K562 (cell line): ENCODE results near the gene SYNE1.

Source experiments
- CREB1 ChIP-seq, 2 experiments: sonication (generic) in 1 of 2; formaldehyde crosslinking in 1 of 2; IDR thresholded peaks; 2 replicates each; pipeline versions ENCODE4 v1.6.1 to v1.8.0; 2012 to 2022; ENCODE audit warnings: inconsistent platforms in 1 of 2, mild to moderate bottlenecking in 1 of 2, missing genetic modification reagents in 1 of 2, moderate library complexity in 1 of 2
- FOSL1 ChIP-seq: fragments of 200-800 bp; sonication (Bioruptor generic); conservative IDR thresholded peaks from 2 replicates; pipeline ENCODE4 v1.6.1; 2016; ENCODE audit warnings: missing genetic modification characterization, missing compliant biosample characterization
- FOXK1 ChIP-seq: sonication (generic); formaldehyde crosslinking; IDR thresholded peaks from 2 replicates; pipeline ENCODE4 v1.8.0; 2022; ENCODE audit warnings: missing genetic modification reagents, mild to moderate bottlenecking, borderline replicate concordance
- RAD51 ChIP-seq: fragments of 450-650 bp; IDR thresholded peaks from 2 replicates; pipeline ENCODE4 v1.7.1; 2016; ENCODE audit warnings: low read depth, mild to moderate bottlenecking, borderline replicate concordance
- TCFL5 ChIP-seq: fragments of 250-450 bp; sonication (Bioruptor Pico); conservative IDR thresholded peaks from 2 replicates; pipeline ENCODE4 v1.6.1; 2021; ENCODE audit warnings: mild to moderate bottlenecking, moderate library complexity, matching md5 sums
- ZNF224 ChIP-seq: sonication (generic); formaldehyde crosslinking; IDR thresholded peaks from 2 replicates; pipeline ENCODE4 v1.8.0; 2022; ENCODE audit warnings: mild to moderate bottlenecking, missing genetic modification reagents
- ZNF274 ChIP-seq: IDR thresholded peaks from 2 replicates; pipeline ENCODE4 v1.6.1; 2011; ENCODE audit warnings: low read depth, mild to moderate bottlenecking, low read length, moderate library complexity, borderline replicate concordance
- TF ChIP-seq, protein P1 (sequence below): fragments of 250-450 bp; sonication (Bioruptor Pico); IDR thresholded peaks from 2 replicates; pipeline ENCODE4 v1.8.0; 2021; ENCODE audit warnings: moderate library complexity, mild to moderate bottlenecking, inconsistent platforms
- TF ChIP-seq, protein P2 (sequence below), 3 experiments: IDR thresholded peaks in 2 of 3; conservative IDR thresholded peaks in 1 of 3; 2 replicates each; pipeline ENCODE4 v1.5.1; 2011 to 2012; ENCODE audit warnings: low read length in 3 of 3, mild to moderate bottlenecking in 3 of 3, control low read depth in 2 of 3, improper control_type of control experiment in 1 of 3, inconsistent platforms in 1 of 3, low read depth in 1 of 3, mixed read lengths in 1 of 3, moderate library complexity in 1 of 3; ENCODE audit not compliant: insufficient read depth in 2 of 3
- TF ChIP-seq, protein P3 (sequence below): fragments of 450-650 bp; formaldehyde crosslinking; IDR thresholded peaks from 2 replicates; pipeline ENCODE4 v1.4.0; 2022; ENCODE audit warnings: missing genetic modification characterization
- TF ChIP-seq, protein P4 (sequence below), 2 experiments: fragments of 450-650 bp in 1 of 2; sonication (generic) in 1 of 2; formaldehyde crosslinking; conservative IDR thresholded peaks; 2 replicates each; pipeline versions ENCODE4 v1.4.0 to v1.8.1; 2020 to 2022; ENCODE audit warnings: mild to moderate bottlenecking in 1 of 2, missing genetic modification reagents in 1 of 2
- TF ChIP-seq, protein P5 (sequence below): fragments of 250-450 bp; sonication (Bioruptor Pico); IDR thresholded peaks from 2 replicates; pipeline ENCODE4 v1.4.0; 2020; ENCODE audit warnings: mild to moderate bottlenecking

DNA sequence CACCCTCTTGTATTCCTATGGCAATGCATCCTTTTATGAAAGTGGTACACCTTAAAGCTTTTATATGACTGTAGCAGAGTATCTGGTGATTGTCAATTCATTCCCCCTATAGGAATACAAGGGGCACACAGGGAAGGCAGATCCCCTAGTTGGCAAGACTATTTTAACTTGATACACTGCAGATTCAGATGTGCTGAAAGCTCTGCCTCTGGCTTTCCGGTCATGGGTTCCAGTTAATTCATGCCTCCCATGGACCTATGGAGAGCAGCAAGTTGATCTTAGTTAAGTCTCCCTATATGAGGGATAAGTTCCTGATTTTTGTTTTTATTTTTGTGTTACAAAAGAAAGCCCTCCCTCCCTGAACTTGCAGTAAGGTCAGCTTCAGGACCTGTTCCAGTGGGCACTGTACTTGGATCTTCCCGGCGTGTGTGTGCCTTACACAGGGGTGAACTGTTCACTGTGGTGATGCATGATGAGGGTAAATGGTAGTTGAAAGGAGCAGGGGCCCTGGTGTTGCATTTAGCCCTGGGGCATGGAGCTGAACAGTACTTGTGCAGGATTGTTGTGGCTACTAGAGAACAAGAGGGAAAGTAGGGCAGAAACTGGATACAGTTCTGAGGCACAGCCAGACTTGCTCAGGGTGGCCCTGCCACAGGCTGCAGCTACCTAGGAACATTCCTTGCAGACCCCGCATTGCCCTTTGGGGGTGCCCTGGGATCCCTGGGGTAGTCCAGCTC, 537.5 kb downstream of the SYNE1 start:
- TF ChIP-seq, protein P1, sequence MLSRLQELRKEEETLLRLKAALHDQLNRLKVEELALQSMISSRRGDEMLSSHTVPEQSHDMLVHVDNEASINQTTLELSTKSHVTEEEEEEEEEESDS (CRISPR knock-in tag), result no peak
- TF ChIP-seq, protein P2, sequence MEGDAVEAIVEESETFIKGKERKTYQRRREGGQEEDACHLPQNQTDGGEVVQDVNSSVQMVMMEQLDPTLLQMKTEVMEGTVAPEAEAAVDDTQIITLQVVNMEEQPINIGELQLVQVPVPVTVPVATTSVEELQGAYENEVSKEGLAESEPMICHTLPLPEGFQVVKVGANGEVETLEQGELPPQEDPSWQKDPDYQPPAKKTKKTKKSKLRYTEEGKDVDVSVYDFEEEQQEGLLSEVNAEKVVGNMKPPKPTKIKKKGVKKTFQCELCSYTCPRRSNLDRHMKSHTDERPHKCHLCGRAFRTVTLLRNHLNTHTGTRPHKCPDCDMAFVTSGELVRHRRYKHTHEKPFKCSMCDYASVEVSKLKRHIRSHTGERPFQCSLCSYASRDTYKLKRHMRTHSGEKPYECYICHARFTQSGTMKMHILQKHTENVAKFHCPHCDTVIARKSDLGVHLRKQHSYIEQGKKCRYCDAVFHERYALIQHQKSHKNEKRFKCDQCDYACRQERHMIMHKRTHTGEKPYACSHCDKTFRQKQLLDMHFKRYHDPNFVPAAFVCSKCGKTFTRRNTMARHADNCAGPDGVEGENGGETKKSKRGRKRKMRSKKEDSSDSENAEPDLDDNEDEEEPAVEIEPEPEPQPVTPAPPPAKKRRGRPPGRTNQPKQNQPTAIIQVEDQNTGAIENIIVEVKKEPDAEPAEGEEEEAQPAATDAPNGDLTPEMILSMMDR (IDR thresholded peaks at IDR 0.05 in 2 of 3, conservative IDR thresholded peaks at IDR 0.05 in 1 of 3; ENCODE audit: insufficient read depth in 2 of 3, low read depth in 1 of 3, low read length in 3 of 3), result no peak
- TF ChIP-seq, protein P3, sequence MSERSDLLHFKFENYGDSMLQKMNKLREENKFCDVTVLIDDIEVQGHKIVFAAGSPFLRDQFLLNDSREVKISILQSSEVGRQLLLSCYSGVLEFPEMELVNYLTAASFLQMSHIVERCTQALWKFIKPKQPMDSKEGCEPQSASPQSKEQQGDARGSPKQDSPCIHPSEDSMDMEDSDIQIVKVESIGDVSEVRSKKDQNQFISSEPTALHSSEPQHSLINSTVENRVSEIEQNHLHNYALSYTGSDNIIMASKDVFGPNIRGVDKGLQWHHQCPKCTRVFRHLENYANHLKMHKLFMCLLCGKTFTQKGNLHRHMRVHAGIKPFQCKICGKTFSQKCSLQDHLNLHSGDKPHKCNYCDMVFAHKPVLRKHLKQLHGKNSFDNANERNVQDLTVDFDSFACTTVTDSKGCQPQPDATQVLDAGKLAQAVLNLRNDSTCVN (CRISPR knock-in tag), result no peak
- TF ChIP-seq ZNF274 (no peak), ZNF224 (CRISPR knock-in tag) (no peak), FOSL1 (no peak), TCFL5 (CRISPR knock-in tag) (no peak), FOXK1 (CRISPR knock-in tag) (no peak), CREB1 (IDR thresholded peaks at IDR 0.05) (no peak), CREB1 (CRISPR knock-in tag; IDR thresholded peaks at IDR 0.05) (no peak), RAD51 (no peak)
- TF ChIP-seq, protein P4, sequence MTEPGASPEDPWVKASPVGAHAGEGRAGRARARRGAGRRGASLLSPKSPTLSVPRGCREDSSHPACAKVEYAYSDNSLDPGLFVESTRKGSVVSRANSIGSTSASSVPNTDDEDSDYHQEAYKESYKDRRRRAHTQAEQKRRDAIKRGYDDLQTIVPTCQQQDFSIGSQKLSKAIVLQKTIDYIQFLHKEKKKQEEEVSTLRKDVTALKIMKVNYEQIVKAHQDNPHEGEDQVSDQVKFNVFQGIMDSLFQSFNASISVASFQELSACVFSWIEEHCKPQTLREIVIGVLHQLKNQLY (CRISPR knock-in tag; conservative IDR thresholded peaks at IDR 0.05), result no peak
- TF ChIP-seq, protein P5, sequence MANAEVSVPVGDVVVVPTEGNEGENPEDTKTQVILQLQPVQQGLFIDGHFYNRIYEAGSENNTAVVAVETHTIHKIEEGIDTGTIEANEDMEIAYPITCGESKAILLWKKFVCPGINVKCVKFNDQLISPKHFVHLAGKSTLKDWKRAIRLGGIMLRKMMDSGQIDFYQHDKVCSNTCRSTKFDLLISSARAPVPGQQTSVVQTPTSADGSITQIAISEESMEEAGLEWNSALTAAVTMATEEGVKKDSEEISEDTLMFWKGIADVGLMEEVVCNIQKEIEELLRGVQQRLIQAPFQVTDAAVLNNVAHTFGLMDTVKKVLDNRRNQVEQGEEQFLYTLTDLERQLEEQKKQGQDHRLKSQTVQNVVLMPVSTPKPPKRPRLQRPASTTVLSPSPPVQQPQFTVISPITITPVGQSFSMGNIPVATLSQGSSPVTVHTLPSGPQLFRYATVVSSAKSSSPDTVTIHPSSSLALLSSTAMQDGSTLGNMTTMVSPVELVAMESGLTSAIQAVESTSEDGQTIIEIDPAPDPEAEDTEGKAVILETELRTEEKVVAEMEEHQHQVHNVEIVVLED (CRISPR knock-in tag), result no peak
